ENCODE data around the gene PARVB. TPM values are rescaled to one million over a fixed set of nuclear protein-coding genes. Genes with fewer than 3 reads are reported as not detected.

Gene PARVB
- total RNA-seq, 2 donors from 2014 or later: 43.8 to 86.5 TPM

GRCh38 chr22:43980996-43981395 is 43.1 kb upstream of the PARVB start:
- H3K27me3 ChIP-seq: no peaks in the 10 kb centered on the region
- no peak for TF ChIP-seq CTCF (IDR thresholded peaks at IDR 0.05)
- H3K36me3 ChIP-seq: peaks cover 82% of the 10 kb centered on the region
- no peaks in the 10 kb centered on the region for H3K9me3 ChIP-seq
- H3K4me3 ChIP-seq: no peak overlapping the region
- no peak for DNase-seq (ENCODE audit: low spot score)
- H3K4me1 ChIP-seq: no peaks in the 10 kb centered on the region
- H3K27ac ChIP-seq: no peak overlapping the region

GRCh38 chr22:43983808-43984207 is 40.3 kb upstream of the PARVB start:
- Histone ChIP-seq H3K4me3 (no peak overlapping the region), H3K27ac (no peak overlapping the region), H3K9me3 (no peaks in the 10 kb centered on the region), H3K4me1 (no peaks in the 10 kb centered on the region), H3K27me3 (no peaks in the 10 kb centered on the region), H3K36me3 (peaks cover 77% of the 10 kb centered on the region)
- DNase-seq (ENCODE audit: low spot score): no peak
- no peak for TF ChIP-seq CTCF (IDR thresholded peaks at IDR 0.05)

- DNase-seq (ENCODE audit: low spot score): no peak
- Histone ChIP-seq H3K4me3 (no peak overlapping the region), H3K4me1 (no peaks in the 10 kb centered on the region), H3K36me3 (peaks cover 77% of the 10 kb centered on the region), H3K27me3 (no peaks in the 10 kb centered on the region), H3K27ac (no peak overlapping the region), H3K9me3 (no peaks in the 10 kb centered on the region)
- no peak for TF ChIP-seq CTCF (IDR thresholded peaks at IDR 0.05)
These were observed 38.6 kb upstream of the PARVB start for GRCh38 chr22:43985532-43985931.

- H3K27ac ChIP-seq: no peak overlapping the region
- H3K9me3 ChIP-seq: no peaks in the 10 kb centered on the region
- H3K27me3 ChIP-seq: no peaks in the 10 kb centered on the region
- DNase-seq (ENCODE audit: low spot score): no peak
- no peak for TF ChIP-seq CTCF (IDR thresholded peaks at IDR 0.05)
- H3K4me3 ChIP-seq: no peak overlapping the region
- peaks cover 88% of the 10 kb centered on the region for H3K36me3 ChIP-seq
- no peaks in the 10 kb centered on the region for H3K4me1 ChIP-seq
These were observed 35.8 kb upstream of the PARVB start for GRCh38 chr22:43988116-43988820.

GRCh38 chr22:43988960-43989359 is 35.1 kb upstream of the PARVB start:
- H3K4me3 ChIP-seq: no peak overlapping the region
- H3K27ac ChIP-seq: no peak overlapping the region
- H3K27me3 ChIP-seq: no peaks in the 10 kb centered on the region
- H3K36me3 ChIP-seq: peaks cover 82% of the 10 kb centered on the region
- DNase-seq (ENCODE audit: low spot score): no peak
- H3K9me3 ChIP-seq: no peaks in the 10 kb centered on the region
- no peak for TF ChIP-seq CTCF (IDR thresholded peaks at IDR 0.05)
- no peaks in the 10 kb centered on the region for H3K4me1 ChIP-seq

- Histone ChIP-seq H3K27me3 (no peaks in the 10 kb centered on the region), H3K9me3 (no peaks in the 10 kb centered on the region), H3K36me3 (peaks cover 72% of the 10 kb centered on the region), H3K4me3 (no peak overlapping the region), H3K27ac (no peak overlapping the region), H3K4me1 (no peaks in the 10 kb centered on the region)
- no peak for DNase-seq (ENCODE audit: low spot score)
- no peak for TF ChIP-seq CTCF (IDR thresholded peaks at IDR 0.05)
These were observed 34.1 kb upstream of the PARVB start for GRCh38 chr22:43990044-43990443.

Measured in right atrium auricular region (tissue), 2 donors.